HepG2 (cell line): ENCODE results near the gene CDK3. TPM values are rescaled to one million over a fixed set of nuclear protein-coding genes. Genes with fewer than 3 reads are reported as not detected.

ENCODE experiments used
- AGO2 ChIP-seq: fragments of 200-400 bp; formaldehyde crosslinking; optimal IDR thresholded peaks from 2 replicates; pipeline ENCODE3; 2017; ENCODE audit warnings: mild to moderate bottlenecking, low read depth, low read length, moderate library complexity
- BHLHE40 ChIP-seq: IDR thresholded peaks from 2 replicates; pipeline ENCODE4 v1.6.1; 2011; ENCODE audit warnings: low read length, improper control_type of control experiment
- E2F2 ChIP-seq: sonication (generic); formaldehyde crosslinking; IDR thresholded peaks from 2 replicates; pipeline ENCODE4 v1.4.0; 2020; ENCODE audit warnings: missing genetic modification reagents, borderline replicate concordance
- EHMT2 ChIP-seq: fragments of 200-600 bp; sonication (generic); IDR thresholded peaks from 2 replicates; pipeline ENCODE4 v1.7.0; 2017; ENCODE audit warnings: antibody characterized with exemption, low read depth, low read length, borderline replicate concordance
- ELF1 ChIP-seq: sonication (generic); formaldehyde crosslinking; IDR thresholded peaks from 2 replicates; pipeline ENCODE4 v1.4.0; 2020; ENCODE audit warnings: missing genetic modification reagents
- FOSL2 ChIP-seq: sonication (generic); formaldehyde crosslinking; IDR thresholded peaks from 2 replicates; pipeline ENCODE4 v1.4.0; 2020; ENCODE audit warnings: missing genetic modification reagents
- NR3C1 ChIP-seq: sonication (generic); formaldehyde crosslinking; IDR thresholded peaks from 2 replicates; pipeline ENCODE4 v1.4.0; 2020; ENCODE audit warnings: missing genetic modification reagents
- RAD21 ChIP-seq: fragments of 450-650 bp; formaldehyde crosslinking; IDR thresholded peaks from 2 replicates; pipeline ENCODE4 v1.5.0; 2020; ENCODE audit warnings: mild to moderate bottlenecking
- RCOR2 ChIP-seq: IDR thresholded peaks from 2 replicates; pipeline ENCODE4 v1.6.1; 2016; ENCODE audit warnings: missing biosample characterization, missing genetic modification reagents
- REST ChIP-seq, 2 experiments: IDR thresholded peaks; 2 replicates each; pipeline ENCODE4 v1.6.1; 2011 to 2012; ENCODE audit warnings: low read length in 2 of 2, borderline replicate concordance in 1 of 2, low read depth in 1 of 2, mild to moderate bottlenecking in 1 of 2, moderate library complexity in 1 of 2
- SCMH1 ChIP-seq: sonication (generic); formaldehyde crosslinking; IDR thresholded peaks from 2 replicates; pipeline ENCODE4 v1.9.0; 2021; ENCODE audit warnings: missing genetic modification reagents, mild to moderate bottlenecking, borderline replicate concordance
- ZBTB14 ChIP-seq: sonication (generic); formaldehyde crosslinking; IDR thresholded peaks from 2 replicates; pipeline ENCODE4 v1.4.0; 2020; ENCODE audit warnings: missing genetic modification reagents
- ZBTB46 ChIP-seq: sonication (generic); formaldehyde crosslinking; IDR thresholded peaks from 2 replicates; pipeline ENCODE4 v1.4.0; 2020; ENCODE audit warnings: mild to moderate bottlenecking, missing genetic modification reagents, borderline replicate concordance
- ZFP41 ChIP-seq: sonication (generic); formaldehyde crosslinking; IDR thresholded peaks from 2 replicates; pipeline ENCODE4 v1.4.0; 2020; ENCODE audit warnings: mild to moderate bottlenecking, missing genetic modification reagents, borderline replicate concordance
- ZFP82 ChIP-seq: sonication (generic); formaldehyde crosslinking; IDR thresholded peaks from 2 replicates; pipeline ENCODE4 v1.5.1; 2020; ENCODE audit warnings: mild to moderate bottlenecking, missing genetic modification reagents, borderline replicate concordance
- ZNF33A ChIP-seq: sonication (generic); formaldehyde crosslinking; IDR thresholded peaks from 2 replicates; pipeline ENCODE4 v1.5.1; 2020; ENCODE audit warnings: missing genetic modification reagents, mild to moderate bottlenecking, moderate library complexity, borderline replicate concordance
- ZNF672 ChIP-seq: sonication (generic); formaldehyde crosslinking; IDR thresholded peaks from 2 replicates; pipeline ENCODE4 v1.8.1; 2022; ENCODE audit warnings: missing genetic modification reagents
- ZNF720 ChIP-seq: sonication (generic); formaldehyde crosslinking; IDR thresholded peaks from 2 replicates; pipeline ENCODE4 v1.4.0; 2020; ENCODE audit warnings: missing genetic modification reagents
- ZNF766 ChIP-seq: sonication (generic); formaldehyde crosslinking; IDR thresholded peaks from 2 replicates; pipeline ENCODE4 v1.5.0; 2020; ENCODE audit warnings: missing genetic modification reagents, borderline replicate concordance
- ZNF775 ChIP-seq: sonication (generic); formaldehyde crosslinking; IDR thresholded peaks from 2 replicates; pipeline ENCODE4 v1.4.0; 2020; ENCODE audit warnings: missing genetic modification reagents, mild to moderate bottlenecking, moderate library complexity, borderline replicate concordance
- polyA plus RNA-seq, 8 experiments: library from polyadenylated mRNA; depleted of rRNA in 3 of 8; stranded (reverse) in 7 of 8; unstranded in 1 of 8; fragments of >200 nt; fragmentation: Illumina TruSeq in 4 of 8; extraction: Trizol in 4 of 8; gene quantifications; 2 replicates each; pipeline versions ENCODE4 v1.2.1 to v1.2.3, GENCODE V29; 2011 to 2016; ENCODE audit warnings: low read depth in 4 of 8, missing spikeins in 1 of 8, mixed read lengths in 1 of 8; ENCODE audit not compliant: insufficient read depth in 1 of 8
- total RNA-seq, 5 experiments: library from RNA; depleted of rRNA; stranded (reverse); fragments of >200 nt; fragmentation: Illumina TruSeq; extraction: Trizol; gene quantifications; 2 replicates each; pipeline ENCODE4 v1.2.3, GENCODE V29; 2016; ENCODE audit warnings: low read depth in 1 of 5

CDK3 gene
- total and polyA plus RNA-seq, 2 of the 13 experiments (the other 11 are each of a cell fraction or from before 2014, with no cell fraction given): 5.8 to 11.4 TPM

- TF ChIP-seq ZNF720 (no peak), ZFP82 (CRISPR knock-in tag) (no peak), E2F2 (CRISPR knock-in tag) (no peak), ZBTB46 (CRISPR knock-in tag) (no peak), NR3C1 (CRISPR knock-in tag) (no peak), SCMH1 (CRISPR knock-in tag) (no peak), ZNF775 (CRISPR knock-in tag) (no peak), ZFP41 (no peak), RAD21 (CRISPR knock-in tag) (peak; percentile 97), ZBTB14 (CRISPR knock-in tag) (no peak), ELF1 (CRISPR knock-in tag) (no peak), EHMT2 (no peak), REST (IDR thresholded peaks at IDR 0.05; ENCODE audit: borderline replicate concordance in 1 of 2, low read depth in 1 of 2, low read length in 2 of 2) (no peak), BHLHE40 (0 out of 2 replicates have a peak, but pooled peaks have one; percentile 4), ZNF33A (CRISPR knock-in tag) (no peak), RCOR2 (no peak), AGO2 (peak; percentile 24), ZNF766 (no peak; the same call in 1 of the 2 replicates), FOSL2 (CRISPR knock-in tag) (peak; percentile 39; the same call in 1 of the 2 replicates), ZNF672 (CRISPR knock-in tag) (no peak)
These were observed 4.9 kb downstream of the CDK3 start (continued) for GRCh38 chr17:76005263-76006149.
